SK-N-SH treated with all-trans-retinoic acid at 6 μM for 48 hours (cell line): ENCODE results near the gene CETN1.

Experiments used
- ATAC-seq: fragments of 200-7000 bp; cut with Tn5 transposase; 3 replicates; pipeline ENCODE4 v1.9.1; 2020; ENCODE audit warnings: mild to moderate bottlenecking, moderate library complexity
- ARNTL ChIP-seq: fragments of 450-650 bp; formaldehyde crosslinking; IDR thresholded peaks from 2 replicates; pipeline ENCODE4 v1.5.0; 2020; ENCODE audit warnings: low read depth, mild to moderate bottlenecking, moderate library complexity, borderline replicate concordance
- BACH2 ChIP-seq: fragments of 250-450 bp; sonication (Bioruptor Pico); IDR thresholded peaks from 2 replicates; pipeline ENCODE4 v1.9.0; 2021; ENCODE audit warnings: mild to moderate bottlenecking, borderline replicate concordance
- CSDC2 ChIP-seq: fragments of 250-450 bp; sonication (Bioruptor Pico); IDR thresholded peaks from 2 replicates; pipeline ENCODE4 v1.5.0; 2020; ENCODE audit warnings: mild to moderate bottlenecking, moderate library complexity
- ESRRG ChIP-seq: fragments of 250-450 bp; sonication (Bioruptor Pico); IDR thresholded peaks from 2 replicates; pipeline ENCODE4 v1.6.1; 2021; ENCODE audit warnings: mild to moderate bottlenecking
- GLIS3 ChIP-seq: fragments of 250-450 bp; sonication (Bioruptor Pico); IDR thresholded peaks from 2 replicates; pipeline ENCODE4 v1.5.0; 2020; ENCODE audit warnings: mild to moderate bottlenecking, moderate library complexity
- OSR1 ChIP-seq: fragments of 250-450 bp; sonication (Bioruptor Pico); IDR thresholded peaks from 2 replicates; pipeline ENCODE4 v1.8.0; 2022; ENCODE audit warnings: moderate library complexity, mild to moderate bottlenecking, inconsistent platforms
- PPARA ChIP-seq: fragments of 250-450 bp; sonication (Bioruptor Pico); IDR thresholded peaks from 2 replicates; pipeline ENCODE4 v1.5.0; 2020; ENCODE audit warnings: mild to moderate bottlenecking, borderline replicate concordance
- RARB ChIP-seq: fragments of 250-450 bp; sonication (Bioruptor Pico); IDR thresholded peaks from 2 replicates; pipeline ENCODE4 v1.8.0; 2021; ENCODE audit warnings: mild to moderate bottlenecking, moderate library complexity
- SNAI2 ChIP-seq: fragments of 250-450 bp; sonication (Bioruptor Pico); IDR thresholded peaks from 2 replicates; pipeline ENCODE4 v1.5.0; 2020; ENCODE audit warnings: mild to moderate bottlenecking, moderate library complexity
- TCF4 ChIP-seq: fragments of 250-450 bp; sonication (Bioruptor Pico); IDR thresholded peaks from 2 replicates; pipeline ENCODE4 v1.8.0; 2021; ENCODE audit warnings: mild to moderate bottlenecking, moderate library complexity, borderline replicate concordance
- TOX ChIP-seq: fragments of 250-450 bp; sonication (Bioruptor Pico); IDR thresholded peaks from 2 replicates; pipeline ENCODE4 v1.8.0; 2021; ENCODE audit warnings: mild to moderate bottlenecking, moderate library complexity, borderline replicate concordance
- ZFP3 ChIP-seq: fragments of 250-450 bp; sonication (Bioruptor Pico); IDR thresholded peaks from 2 replicates; pipeline ENCODE4 v1.5.0; 2020; ENCODE audit warnings: mild to moderate bottlenecking, moderate library complexity
- ZFP30 ChIP-seq: fragments of 450-650 bp; formaldehyde crosslinking; IDR thresholded peaks from 2 replicates; pipeline ENCODE4 v1.5.0; 2022; ENCODE audit warnings: mild to moderate bottlenecking, moderate library complexity
- ZNF70 ChIP-seq: fragments of 450-650 bp; formaldehyde crosslinking; IDR thresholded peaks from 2 replicates; pipeline ENCODE4 v1.5.0; 2020; ENCODE audit warnings: mild to moderate bottlenecking, moderate library complexity
- ZNF8 ChIP-seq: fragments of 450-650 bp; formaldehyde crosslinking; IDR thresholded peaks from 2 replicates; pipeline ENCODE4 v1.5.0; 2020; ENCODE audit warnings: mild to moderate bottlenecking, moderate library complexity
- TF ChIP-seq, protein P1 (sequence below): fragments of 250-450 bp; sonication (Bioruptor Pico); IDR thresholded peaks from 2 replicates; pipeline ENCODE4 v1.5.1; 2021; ENCODE audit warnings: mild to moderate bottlenecking, moderate library complexity
- TF ChIP-seq, protein P2 (sequence below): fragments of 250-450 bp; sonication (Bioruptor Pico); IDR thresholded peaks from 2 replicates; pipeline ENCODE4 v1.8.0; 2020; ENCODE audit warnings: mild to moderate bottlenecking, moderate library complexity, borderline replicate concordance
- TF ChIP-seq, protein P3 (sequence below): fragments of 250-450 bp; sonication (Bioruptor Pico); IDR thresholded peaks from 2 replicates; pipeline ENCODE4 v1.8.0; 2021; ENCODE audit warnings: low read depth, mild to moderate bottlenecking, moderate library complexity, borderline replicate concordance

The CETN1 gene

DNA sequence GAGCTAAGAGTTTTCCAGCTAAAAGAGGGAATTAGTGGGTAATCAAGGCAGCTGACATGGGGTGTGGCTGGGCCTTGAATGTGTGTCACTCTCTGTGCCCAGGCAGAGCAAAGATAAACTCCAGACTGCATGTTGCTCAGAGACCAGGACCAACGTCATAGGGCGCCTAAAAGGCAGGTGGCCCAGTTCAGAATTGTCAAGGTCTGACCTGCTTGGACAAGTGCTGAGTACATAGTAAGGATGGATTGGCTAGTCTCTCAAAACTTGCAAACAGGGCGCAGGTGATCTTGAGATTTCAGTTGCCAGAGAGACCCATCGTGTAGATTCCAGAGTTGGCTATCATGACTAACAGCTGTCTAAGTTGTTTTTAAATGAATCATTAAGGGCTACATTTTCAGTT lies 35.6 kb downstream of the CETN1 start (continued):
- TF ChIP-seq, protein P1, sequence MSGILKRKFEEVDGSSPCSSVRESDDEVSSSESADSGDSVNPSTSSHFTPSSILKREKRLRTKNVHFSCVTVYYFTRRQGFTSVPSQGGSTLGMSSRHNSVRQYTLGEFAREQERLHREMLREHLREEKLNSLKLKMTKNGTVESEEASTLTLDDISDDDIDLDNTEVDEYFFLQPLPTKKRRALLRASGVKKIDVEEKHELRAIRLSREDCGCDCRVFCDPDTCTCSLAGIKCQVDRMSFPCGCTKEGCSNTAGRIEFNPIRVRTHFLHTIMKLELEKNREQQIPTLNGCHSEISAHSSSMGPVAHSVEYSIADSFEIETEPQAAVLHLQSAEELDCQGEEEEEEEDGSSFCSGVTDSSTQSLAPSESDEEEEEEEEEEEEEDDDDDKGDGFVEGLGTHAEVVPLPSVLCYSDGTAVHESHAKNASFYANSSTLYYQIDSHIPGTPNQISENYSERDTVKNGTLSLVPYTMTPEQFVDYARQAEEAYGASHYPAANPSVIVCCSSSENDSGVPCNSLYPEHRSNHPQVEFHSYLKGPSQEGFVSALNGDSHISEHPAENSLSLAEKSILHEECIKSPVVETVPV (CRISPR knock-in tag), result no peak
- TF ChIP-seq ZNF8 (no peak), RARB (CRISPR knock-in tag) (no peak)

DNA sequence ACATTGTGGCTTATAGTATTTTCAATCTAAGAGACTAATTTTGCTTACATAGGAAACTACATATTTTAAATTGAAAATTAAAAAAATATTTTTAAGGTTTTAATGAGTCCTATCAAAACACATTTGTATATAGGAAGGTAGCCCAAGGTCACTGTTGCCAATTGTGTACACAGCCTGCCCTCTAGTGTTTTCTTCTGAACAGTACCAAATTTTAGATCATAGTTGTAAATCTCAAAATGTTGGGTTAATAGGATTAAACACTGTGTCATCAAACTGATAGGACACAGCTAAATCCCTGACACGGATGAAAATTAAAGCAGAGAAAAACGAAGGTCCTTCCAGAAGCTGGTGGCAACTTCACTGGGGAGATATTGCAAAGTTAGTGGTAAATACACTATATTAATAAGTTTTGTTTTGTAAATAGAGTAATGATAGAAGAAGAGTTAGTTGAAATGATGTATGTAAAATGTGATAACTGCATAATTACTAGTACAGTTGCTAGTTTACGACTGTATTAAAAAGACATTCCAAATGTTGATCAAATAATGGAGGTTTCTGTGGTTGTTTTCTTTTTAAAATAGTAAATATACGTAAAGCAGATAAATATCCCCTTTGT lies 36.3 kb downstream of the CETN1 start:
- ATAC-seq, result peak; percentile 84

DNA sequence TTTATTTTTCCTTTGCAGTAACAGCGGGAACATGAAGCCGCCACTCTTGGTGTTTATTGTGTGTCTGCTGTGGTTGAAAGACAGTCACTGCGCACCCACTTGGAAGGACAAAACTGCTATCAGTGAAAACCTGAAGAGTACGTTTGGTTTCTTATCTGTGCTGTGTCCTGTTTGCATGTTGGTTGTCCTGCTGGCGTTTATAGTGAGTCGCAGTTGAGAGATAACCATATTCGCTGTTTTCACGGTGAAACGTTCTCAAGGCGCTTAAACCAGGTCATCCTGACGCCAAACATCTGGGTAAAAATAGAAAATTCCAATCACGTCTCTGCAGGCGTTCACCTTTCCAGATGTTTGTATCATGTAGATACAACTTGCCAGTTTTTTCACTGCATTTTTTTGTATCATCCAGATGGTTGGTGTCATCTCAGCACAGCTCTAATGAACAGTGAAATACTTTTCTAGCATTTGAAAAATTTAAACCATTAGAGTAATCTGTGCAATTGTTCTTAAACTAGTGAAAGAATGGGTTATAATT lies 37.9 kb downstream of the CETN1 start:
- ATAC-seq, result no peak
- TF ChIP-seq RARB (CRISPR knock-in tag) (no peak), OSR1 (CRISPR knock-in tag) (no peak), TCF4 (CRISPR knock-in tag) (no peak), PPARA (CRISPR knock-in tag) (no peak), ZFP3 (CRISPR knock-in tag) (no peak), TOX (CRISPR knock-in tag) (no peak), ZNF8 (no peak), GLIS3 (CRISPR knock-in tag) (no peak), ZFP30 (CRISPR knock-in tag) (no peak), ESRRG (CRISPR knock-in tag) (no peak), SNAI2 (CRISPR knock-in tag) (no peak)
- TF ChIP-seq, protein P1 (CRISPR knock-in tag), result no peak
- TF ChIP-seq, protein P2, sequence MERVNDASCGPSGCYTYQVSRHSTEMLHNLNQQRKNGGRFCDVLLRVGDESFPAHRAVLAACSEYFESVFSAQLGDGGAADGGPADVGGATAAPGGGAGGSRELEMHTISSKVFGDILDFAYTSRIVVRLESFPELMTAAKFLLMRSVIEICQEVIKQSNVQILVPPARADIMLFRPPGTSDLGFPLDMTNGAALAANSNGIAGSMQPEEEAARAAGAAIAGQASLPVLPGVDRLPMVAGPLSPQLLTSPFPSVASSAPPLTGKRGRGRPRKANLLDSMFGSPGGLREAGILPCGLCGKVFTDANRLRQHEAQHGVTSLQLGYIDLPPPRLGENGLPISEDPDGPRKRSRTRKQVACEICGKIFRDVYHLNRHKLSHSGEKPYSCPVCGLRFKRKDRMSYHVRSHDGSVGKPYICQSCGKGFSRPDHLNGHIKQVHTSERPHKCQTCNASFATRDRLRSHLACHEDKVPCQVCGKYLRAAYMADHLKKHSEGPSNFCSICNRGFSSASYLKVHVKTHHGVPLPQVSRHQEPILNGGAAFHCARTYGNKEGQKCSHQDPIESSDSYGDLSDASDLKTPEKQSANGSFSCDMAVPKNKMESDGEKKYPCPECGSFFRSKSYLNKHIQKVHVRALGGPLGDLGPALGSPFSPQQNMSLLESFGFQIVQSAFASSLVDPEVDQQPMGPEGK (CRISPR knock-in tag), result no peak
- TF ChIP-seq, protein P3, sequence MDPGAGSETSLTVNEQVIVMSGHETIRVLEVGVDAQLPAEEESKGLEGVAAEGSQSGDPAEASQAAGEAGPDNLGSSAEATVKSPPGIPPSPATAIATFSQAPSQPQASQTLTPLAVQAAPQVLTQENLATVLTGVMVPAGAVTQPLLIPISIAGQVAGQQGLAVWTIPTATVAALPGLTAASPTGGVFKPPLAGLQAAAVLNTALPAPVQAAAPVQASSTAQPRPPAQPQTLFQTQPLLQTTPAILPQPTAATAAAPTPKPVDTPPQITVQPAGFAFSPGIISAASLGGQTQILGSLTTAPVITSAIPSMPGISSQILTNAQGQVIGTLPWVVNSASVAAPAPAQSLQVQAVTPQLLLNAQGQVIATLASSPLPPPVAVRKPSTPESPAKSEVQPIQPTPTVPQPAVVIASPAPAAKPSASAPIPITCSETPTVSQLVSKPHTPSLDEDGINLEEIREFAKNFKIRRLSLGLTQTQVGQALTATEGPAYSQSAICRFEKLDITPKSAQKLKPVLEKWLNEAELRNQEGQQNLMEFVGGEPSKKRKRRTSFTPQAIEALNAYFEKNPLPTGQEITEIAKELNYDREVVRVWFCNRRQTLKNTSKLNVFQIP (CRISPR knock-in tag), result no peak
- TF ChIP-seq, all 23 proteins: peak for 0

More for the DNA sequence above, 36.3 kb downstream of the CETN1 start:
- TF ChIP-seq BACH2 (CRISPR knock-in tag), result no peak

DNA sequence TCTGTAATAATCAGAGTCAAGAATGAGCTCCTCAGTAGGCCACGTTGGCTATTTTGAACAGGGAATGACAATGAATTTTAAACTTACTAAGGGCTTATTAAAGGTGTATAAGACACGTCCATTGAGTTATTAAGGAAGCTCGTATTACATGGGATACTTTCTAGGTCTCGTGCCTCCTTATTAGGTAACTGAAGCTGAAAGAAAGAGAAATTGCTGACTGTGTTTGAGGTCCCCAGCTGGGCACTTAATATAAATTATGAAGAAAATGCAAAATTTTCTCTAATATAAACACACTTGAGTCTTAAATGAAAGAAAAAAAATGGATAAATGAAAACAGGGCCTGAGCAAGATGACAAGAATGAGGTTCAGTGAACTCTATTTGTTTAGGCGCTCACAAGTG lies 38.4 kb downstream of the CETN1 start:
- TF ChIP-seq ARNTL (CRISPR knock-in tag) (no peak), OSR1 (CRISPR knock-in tag) (no peak), CSDC2 (CRISPR knock-in tag) (no peak), ZFP30 (CRISPR knock-in tag) (no peak), ZNF70 (CRISPR knock-in tag) (no peak), RARB (CRISPR knock-in tag) (no peak)
- TF ChIP-seq, protein P1 (CRISPR knock-in tag), result no peak
- no peak for ATAC-seq
